NCI-H524 treated with DMSO at 0.1 percent for 48 hours (cell line): ENCODE results near the gene TC2N.
"Not testable (repeated sequence)": the region's sequence is repeated elsewhere in the genome, so short reads cannot be mapped to it uniquely, and the experiment has no call there.

Experiments used
- DNase-seq: peaks from one replicate; lab custom pipeline; 2025; lab: John Stamatoyannopoulos, UW

TC2N gene

DNA sequence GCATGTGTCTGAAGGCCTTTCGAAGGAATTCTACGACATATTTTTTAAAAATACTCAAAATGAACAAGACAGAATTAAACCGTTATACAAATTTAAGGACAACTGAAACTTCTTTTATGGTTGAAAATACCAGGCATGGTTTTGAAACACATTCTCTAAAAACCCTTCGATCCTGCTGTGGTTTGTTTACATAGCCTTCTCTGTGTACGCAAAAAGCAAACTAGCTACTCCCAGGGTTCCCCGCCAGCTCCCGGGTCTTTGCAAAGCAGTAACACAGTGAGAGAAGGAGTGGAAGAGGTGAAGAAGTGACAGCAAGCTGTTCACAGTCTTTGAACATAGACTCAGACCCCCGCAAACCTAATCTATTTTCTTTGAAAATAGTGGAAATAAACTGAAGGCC, 2.2 kb upstream of the TC2N start:
- no peak for DNase-seq

DNA sequence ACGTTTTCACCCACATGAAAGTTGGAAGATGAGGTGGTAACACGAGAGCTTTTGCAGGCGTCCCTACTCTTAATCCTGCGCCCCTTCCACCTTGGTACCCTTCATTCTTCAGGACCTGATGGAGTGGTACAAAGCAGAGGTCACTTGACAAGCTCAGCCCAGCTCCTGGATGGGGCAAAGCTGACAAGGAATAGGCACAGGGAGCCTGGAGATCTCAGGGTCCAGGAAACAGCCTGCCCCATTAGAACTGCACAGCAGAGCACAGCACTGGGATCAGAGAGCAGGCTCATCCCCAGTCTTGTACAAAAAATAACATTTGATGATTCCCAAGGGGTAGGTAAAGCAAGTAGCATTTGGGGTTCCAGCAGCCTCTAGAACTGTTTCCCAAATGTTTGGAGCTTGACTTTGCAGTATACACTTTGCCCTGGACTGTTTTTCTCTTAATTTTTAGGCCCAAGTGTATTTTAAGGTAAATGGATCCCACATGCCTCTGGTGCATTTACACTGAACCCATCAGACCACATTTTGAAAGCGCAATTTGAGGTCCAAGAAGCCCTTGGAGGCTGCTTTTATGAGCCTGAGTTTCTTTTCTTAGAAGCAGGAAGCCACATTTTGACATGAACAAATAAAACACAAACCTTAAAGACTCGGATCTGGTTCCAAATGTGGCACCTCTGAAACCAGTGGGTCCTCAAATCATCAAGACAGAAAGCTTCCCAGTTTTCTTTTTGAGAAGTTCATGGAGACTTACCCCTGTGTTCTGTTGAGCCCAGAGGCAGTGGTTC, 633 bp downstream of the TC2N start:
- no peak for DNase-seq

DNA sequence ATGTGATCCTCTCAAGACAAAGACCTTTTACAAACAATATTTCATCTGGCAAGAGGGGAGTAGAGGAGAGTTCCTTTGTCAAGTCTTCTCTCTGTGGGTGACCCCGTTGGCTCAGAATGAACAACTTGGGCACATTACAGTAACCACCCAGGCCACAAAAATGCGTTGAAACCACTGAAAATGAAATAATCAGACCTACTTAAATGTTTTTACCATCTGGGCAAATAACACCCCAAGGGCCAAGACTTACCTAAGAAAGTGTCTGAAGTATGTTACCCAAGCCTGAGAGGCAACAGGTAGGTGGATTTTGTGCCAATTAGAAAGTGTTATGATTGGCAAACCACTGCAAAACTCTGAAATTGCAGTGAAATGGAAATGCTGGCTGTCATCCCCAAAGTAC, 1.3 kb downstream of the TC2N start:
- DNase-seq = no peak

DNA sequence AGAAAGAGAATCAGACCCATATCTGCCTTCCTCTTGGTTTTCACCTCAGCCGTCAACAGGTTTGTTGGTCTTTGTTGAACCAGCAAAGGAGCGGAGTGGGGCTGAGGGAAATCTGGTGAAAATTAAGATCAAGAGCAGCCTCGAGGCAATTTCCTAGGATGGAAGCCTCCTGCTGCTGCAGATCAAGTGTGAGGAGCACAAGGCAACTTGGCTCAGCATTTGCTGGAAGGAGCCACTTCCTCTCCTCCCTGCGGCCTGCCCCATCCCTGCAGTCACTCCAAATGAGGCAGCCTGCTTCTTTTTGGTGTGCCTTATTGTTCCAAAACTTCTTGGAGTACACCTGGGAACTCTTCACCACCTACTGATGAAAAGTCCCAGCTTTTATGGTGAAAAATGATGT, 4.9 kb downstream of the TC2N start:
- DNase-seq = no peak

DNA sequence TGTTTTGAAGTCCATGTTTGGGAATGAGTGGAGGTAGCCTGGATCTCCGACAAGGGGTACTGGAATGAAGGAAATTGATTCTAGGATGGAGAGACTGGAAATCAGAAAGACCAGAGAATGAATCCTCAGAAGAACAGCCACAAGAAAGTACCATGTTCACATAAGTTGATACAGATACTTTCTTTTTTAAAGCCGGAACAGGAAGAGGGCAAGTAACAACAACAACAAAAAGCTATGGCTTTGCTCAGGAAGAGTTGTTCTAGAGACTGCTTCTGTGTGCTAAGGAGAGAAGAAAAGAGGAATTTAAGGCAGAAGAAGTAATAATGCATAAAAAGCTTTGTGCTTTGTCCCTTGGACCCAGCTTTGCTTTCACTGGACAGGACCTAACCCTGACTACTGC, 6.2 kb downstream of the TC2N start:
- no peak for DNase-seq

DNA sequence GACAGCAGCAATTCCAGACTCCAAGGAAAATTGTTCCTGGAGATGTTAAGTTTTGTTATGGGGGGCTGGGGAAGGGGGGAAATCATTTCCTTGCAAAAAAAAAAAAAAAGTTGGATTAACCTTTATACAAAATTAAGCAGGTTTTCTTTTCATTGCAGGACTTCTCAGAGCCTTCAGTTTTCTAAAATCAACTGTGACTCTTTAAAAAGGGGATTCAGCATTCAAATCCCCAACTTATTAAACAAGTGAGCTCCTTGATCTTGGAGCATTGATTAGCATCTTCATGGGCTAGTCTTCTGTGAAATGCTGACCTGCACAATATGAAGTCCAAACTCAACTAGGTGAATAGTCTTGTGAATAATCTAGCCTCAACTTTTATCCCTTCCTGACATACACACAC, 7.1 kb downstream of the TC2N start:
- DNase-seq = no peak

DNA sequence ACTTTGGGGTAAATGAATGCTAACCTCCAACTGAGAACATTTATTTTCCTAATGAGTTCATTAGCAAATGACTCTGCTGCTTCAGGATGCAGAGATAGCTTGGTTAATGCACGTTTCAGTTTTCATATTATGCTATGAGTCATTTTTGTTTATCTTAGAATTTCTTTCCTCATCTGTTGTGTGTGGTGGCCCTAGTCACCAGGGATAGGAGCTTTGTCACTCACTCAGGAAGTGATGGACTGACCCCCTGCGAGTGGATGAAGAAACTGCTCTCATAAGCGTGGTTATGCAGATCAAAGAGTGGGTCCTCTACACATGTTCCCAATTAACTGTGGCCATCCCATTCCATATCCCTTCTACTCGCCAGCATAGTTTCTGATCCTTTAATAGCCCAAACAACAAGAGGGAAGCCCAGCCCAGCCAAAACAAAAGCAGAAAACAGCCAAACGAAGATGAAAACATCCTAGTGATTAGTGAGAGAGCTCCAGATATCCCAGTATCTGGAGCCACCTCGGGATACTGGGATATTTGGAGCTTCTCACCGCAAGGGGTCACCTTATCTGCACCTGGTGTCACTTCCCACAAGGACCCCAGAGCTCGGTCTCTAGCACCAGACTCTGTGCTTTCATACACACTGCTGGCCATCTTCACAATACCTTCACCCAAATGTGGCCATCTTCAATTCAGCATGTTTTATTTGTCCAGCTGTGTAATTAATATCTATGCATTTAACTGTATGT, 8.6 kb downstream of the TC2N start:
- no peak for DNase-seq

DNA sequence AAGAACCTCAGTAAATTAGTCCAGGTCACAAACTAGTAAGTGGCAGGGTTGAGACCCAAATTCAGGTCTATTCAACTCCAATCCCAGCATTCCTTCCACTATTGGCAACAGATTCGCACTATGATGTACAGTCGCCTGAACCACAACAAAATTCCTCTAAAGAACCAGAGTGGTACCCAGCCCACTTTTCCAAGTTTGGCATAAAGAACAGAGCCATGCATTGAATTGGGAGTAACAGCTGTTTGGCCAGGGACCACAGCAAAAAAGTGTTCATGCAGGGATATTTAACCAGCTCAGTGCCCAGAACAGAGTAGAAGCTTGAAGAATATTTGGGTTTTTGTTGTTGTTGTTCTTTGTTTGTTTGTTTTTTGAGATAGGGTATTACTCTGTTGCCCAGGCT, 9.7 kb downstream of the TC2N start:
- no peak for DNase-seq

DNA sequence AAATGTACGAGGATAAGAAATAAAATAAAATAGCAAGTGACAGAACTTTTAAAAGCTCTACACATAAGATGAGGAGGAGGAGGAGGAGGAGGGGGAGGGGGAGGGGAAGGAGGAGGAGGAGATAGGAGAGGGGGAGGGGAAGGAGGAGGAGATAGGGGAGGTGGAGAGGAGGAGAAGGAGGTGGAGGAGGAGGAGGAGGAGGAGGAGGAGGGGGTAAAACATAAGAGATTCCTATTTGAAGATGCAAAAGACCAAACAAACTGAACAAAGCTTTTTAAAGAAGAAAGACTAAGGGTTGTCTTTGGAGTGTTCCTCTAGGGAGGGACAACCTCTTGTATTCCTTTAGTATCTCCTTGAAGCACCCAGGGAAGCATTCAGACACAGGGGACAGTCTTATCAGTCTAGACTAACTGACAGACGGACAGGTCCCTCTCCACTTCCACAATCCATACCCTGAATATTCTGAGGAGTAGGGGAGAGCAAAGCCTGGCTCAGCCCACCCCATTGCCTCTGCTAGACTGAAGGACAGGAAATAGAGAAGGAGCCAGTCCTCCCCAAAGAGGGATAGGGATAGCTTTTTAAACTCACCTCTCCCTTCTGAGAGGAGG, 12.9 kb downstream of the TC2N start:
- no peak for DNase-seq

DNA sequence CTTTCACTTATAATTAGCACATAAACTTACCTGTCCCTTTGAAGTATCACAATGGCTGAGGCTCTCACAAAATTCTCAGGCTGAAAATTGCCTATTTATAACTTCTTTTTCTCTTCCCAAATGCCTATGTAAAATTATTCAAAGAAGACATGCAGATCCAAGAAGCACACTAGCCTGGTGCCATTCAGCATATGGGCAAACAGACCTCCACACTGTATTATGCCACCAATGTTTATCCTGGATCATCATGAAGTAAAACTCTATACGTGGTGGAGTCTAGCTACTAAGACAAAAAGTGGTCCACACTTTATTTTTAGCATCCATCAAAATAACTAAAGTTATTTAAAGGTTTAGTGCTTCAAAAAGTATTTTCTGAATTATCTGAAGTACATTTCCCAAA, 15.8 kb downstream of the TC2N start:
- DNase-seq = no peak

DNA sequence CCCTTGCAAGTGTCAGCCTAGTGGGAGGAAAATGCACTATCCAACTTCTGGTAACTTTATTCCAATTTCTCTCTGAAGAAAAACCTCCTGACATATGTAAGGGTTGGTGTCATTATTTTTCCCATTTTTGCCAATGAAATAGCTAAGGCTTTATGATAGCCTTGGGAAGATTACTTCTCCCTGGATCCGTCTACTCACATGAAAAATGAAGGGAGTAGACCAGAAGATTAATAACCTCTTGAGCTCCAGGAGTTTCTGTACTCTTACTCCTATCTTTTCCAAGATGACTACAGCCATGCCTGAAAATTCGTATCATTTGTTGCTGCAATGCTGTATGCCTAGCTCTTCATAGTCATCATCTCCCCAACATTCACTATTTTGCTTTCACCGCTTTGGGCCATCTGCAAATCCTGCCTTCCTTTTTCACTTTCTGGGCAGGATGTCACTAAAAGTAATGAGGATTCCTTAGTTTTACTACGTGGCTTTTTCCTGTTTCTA, 18.8 kb downstream of the TC2N start:
- no peak for DNase-seq

DNA sequence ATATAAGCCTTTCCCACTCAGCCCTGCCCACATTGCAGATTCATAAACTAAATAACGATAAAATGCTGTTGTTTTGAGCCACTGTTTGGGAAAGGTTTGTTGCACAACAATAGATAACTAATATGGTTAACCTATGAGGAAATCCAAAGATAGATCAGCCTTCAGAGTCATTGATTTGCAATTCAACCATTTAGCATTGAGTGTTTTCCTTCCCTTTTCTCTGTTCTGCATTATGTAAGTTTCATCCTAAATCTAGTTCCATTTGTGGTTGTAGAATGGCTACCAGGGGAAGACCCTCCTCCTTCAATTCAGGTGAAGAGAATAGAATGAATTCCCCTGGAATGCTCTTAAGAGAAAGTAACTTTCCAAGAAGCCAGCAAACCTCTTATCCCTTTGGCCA, 19.6 kb downstream of the TC2N start:
- DNase-seq = no peak

DNA sequence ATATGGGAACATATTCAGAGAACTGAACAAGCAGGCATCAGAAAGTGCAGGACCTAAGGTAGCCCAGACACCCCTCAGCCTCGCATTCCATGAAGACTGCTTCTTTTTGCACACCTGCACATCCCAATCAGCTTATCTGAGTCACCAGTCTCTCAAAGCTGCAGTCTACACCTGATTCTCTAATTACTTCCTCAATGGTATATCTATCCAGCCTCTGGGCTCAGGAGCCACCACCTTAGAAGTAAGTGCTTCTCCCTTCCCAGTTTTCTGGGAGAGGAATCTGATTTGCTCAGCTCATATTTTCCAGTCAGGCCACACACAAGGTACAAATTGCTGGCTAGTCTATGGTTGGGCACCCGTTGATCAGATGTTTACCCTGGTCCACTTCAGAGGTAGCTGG, 21.7 kb downstream of the TC2N start:
- no peak for DNase-seq

DNA sequence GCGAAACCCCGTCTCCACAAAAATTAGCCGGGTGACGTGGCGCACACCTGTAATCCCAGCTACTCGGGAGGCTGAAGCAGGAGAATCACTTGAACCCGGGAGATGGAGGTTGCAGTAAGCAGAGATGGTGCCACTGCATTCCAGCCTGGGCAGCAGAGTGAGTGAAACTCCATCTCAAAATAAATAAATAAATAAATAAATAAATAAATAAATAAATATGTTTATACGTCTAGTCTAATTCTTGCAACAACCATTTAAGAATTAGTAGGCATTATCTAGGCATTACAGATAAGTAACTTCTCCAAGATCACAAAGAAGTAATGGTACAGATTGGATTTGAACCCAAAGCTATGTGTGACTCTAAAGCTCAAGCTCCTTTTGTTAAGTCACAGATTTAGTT, 22.3 kb downstream of the TC2N start:
- DNase-seq = not testable (repeated sequence)

DNA sequence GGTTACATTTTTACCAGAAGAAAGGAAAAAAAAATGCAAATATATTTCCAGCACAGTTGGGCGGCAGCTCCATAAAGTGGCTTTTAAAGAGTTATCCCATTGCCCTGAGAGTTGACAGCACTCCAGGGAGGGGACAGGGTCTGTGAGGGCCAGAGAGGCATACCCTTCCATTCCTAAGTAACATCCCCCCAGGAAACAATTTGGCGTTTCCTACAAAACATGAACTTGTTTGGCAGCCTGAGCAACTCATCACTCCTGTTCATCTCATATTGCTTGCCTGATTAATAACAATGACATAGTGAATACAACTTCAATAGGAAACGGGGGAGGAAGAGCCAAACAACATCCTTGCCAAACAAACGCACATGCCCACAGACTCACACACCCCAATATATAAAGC, 23.3 kb downstream of the TC2N start:
- DNase-seq = no peak

DNA sequence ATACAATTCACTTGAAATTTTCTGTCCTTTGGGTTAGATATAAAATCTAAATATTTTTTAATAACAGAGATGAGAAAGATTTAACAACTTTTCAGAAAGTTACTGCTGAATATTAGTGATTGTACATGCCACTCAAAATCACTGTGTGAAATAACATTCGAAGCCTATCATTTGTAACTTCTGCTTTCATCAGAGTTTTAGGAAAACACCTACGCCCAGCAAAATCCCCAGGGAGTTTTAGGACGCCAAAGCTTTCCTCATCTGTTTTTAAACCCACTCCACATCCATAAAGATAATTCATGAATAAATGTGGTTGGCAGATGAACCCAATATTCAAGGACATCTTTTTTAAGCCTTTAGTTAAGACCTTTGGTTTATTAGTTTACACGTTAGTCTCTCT, 23.9 kb downstream of the TC2N start:
- no peak for DNase-seq

DNA sequence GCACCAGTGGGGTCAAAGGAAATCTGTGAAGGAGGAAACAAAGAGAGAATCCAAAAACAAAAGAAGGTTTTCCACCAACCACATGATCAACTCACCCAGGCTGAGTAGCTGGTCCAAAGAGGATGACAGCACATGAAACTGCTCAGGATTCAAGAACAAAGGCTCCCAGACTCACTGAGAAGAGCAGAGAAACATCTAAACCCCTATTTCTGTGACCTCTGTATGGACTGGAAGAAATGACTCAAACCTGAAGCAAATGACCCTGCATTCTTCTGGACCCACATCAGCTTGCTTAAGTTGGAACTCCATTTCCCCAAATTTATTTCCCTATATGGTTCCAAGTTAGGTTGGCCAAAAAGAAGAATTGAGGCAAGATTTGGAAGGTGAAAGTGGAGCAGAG, 26.3 kb downstream of the TC2N start:
- DNase-seq = no peak

DNA sequence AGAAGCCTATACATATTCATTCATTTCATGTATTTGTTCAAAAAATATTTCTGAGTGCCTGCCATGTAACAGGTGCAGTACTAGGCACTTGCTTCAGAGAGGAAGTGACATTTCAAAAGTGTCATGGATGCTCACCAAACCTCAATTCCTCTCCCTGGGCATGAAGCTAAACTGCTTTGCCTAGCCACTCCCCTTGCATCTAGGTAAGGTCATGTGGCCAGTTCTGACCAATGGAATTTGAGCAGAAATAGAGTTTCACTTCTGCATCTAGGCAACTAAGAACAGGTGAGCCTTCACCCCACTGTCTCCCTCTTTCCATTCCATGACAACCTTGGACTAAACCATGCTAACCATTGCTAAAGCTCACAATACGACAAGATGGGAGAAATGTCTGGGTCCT, 27.6 kb downstream of the TC2N start:
- DNase-seq = no peak

DNA sequence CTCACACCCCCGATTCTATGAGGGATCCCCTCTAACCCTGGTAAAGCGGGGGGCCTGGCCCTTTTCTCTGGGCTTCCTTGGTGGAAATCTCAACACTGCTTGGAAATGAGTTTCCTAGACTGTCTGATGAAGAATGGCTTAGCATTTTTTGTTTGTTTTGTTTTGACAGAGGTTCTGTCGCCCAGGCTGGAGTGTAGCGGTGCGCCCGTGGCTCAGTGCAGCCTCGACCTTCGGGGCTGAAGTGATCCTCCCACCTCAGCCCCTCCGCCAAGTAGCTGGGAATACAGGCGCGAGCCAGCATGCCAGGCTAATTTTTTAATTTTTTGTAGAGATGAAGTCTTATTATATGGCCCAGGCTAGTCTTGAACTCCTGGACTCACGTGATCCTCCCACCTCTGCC, 30.3 kb downstream of the TC2N start:
- DNase-seq = no peak

DNA sequence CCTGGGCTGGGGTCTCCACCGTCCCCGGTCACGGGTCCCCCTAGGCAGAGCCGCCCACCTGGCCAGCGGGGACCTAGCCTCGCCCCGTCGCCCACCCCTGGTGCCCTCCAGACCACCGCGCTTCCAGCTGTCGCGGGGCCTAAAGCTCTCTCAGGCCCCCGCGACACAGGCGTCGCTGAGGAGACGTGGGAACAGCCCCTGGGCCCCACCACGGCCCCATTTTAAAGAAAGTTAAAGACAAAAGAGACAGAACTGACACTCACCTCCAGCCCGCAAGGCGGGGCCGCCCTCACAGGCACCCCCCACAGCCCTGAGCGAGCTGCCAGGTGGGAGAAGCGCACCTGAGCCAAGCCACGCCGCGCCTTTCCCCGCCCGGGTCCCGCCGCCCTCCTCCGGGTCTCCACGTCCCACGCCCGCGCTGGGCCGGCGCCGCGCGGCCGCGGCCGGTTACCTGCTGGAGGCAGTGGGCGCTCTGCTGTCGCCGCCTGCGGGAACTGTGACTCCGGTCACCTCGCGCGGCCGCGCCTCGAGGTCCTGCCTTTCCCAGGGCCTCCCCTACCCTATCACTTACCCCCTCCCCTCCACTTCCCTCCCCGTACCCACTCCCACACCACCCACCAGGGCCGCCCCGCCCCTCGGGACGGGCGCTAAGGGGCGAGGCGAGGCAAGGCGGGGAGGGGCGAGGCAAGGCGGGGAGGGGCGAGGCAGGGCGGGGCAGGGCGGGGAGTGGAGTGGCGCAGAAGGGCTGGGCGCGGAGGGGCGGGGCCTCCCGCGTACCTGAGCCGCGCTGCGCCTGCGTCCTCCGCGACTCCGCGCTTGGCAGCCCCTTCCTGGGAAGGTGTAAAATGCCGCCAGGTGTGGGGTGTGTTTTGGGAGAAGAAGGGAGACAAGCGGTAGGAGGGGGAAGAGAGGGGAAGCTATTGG, 31.2 kb downstream of the TC2N start:
- DNase-seq = no peak

DNA sequence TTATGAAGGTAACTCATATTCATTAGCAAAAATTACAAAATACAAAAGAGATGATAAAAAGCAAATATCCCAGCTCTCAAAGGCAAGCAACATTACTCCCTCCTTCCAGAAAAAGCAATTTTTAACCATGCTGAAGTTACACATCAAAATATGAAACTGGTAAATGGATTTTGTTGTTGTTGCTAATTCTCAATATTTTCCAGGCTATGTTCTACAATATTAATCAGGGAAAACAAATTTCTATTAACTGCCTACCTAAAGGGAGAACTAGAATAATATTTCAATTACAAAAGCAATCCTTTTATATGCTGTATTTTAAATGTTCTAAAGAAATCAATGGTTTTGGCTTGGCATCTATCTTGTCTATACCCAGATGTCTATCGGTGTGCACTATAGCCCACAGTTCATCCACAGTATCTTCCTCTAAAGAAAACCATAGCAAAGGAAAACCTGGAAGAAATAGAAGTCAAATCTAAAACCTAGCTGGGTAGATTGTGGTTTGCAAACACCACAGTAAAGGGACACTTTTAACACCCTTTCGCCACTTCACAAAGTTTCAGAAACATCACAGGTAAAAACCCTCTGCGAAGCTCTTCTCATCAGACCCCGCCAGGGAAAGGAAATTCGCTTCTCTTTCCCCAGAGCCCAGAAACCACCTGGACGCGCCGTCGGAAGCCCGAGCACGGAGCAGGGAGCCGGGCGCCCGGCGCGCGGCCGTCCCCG, 32.0 kb downstream of the TC2N start:
- no peak for DNase-seq
